Stimulated activated CD8-positive, alpha-beta memory T cell treated with anti-CD3 and anti-CD28 coated beads, Interleukin-12 subunit alpha, Interleukin-12 subunit beta, amount 100 ng/mL, for 4 hours (primary cell): Measurements from ENCODE around the gene PHACTR4.
"Not testable (repeated sequence)": the region's sequence is repeated elsewhere in the genome, so short reads cannot be mapped to it uniquely, and the experiment has no call there.

Experiments
- DNase-seq: peaks from one replicate; pipeline ENCODE4 v3.0.0-alpha.2; 2020; ENCODE audit warnings: low read depth

Gene PHACTR4

DNA sequence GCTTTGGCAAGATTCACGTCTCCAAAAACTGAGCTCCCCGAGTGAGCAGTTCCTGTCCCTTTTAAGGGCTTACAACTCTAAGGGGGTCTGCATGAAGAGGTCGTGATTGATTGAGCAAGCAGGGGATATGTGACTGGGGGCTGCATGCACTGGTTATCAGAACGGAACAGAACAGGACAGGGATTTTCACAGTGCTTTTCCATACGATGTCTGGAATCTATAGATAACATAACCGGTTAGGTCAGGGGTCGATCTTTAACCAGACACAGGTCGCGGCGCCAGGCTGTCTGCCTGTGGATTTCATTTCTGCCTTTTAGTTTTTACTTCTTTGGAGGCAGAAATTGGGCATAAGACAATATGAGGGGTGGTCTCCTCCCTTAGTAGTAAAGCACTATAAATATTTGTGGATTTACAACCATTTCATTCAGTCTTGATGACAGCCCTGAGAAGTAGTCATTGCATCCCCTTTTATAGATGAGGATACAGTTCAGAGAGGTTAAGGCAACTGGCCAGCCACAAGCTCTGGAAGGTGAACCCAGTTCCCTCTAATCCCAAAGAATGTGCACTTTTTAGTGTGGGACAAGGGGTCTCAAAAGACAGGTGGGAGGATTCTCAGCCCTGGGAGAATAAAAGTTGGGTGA is 155.6 kb downstream of the PHACTR4 start:
- DNase-seq, result not testable (repeated sequence)

DNA sequence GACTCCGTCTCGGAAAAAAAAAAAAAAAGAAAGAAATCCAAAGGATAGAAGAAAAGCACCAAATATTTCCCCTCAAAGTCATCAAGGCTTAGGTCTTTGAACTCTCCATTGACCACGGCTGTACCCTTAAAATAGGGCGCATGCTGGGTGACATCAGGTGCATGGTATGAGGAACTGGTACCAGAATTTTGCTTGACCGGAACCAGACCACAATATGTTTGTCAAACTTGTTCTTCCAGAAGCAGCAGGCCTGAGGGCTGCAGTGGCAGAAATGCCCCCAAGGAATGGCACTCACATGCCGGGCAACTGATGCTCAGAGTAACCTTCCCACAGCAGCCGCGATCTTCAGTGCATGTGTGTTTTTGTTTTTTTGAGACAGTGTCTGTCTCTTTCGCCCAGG is 157.3 kb downstream of the PHACTR4 start:
- no peak for DNase-seq

DNA sequence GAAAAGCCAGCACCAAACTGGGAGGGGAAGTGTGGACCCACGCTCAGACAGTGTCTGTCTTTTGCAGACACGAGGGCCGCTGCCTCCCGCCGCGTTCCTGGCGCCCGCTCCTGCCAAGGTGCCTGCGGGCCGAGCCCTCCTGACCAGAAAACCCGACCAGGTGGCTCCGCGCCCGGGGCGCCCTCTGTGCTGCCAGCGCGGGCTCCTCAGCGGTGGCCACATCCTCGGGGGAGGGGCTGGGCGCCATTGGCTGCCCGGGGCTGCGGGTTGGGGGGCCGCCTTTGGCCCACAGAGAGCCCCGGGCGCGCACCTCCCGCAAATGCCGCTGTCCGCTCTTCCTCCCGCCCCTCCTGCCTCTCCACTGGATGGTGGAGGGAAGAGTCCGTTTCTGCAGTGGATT is 160.9 kb downstream of the PHACTR4 start:
- DNase-seq, result no peak

DNA sequence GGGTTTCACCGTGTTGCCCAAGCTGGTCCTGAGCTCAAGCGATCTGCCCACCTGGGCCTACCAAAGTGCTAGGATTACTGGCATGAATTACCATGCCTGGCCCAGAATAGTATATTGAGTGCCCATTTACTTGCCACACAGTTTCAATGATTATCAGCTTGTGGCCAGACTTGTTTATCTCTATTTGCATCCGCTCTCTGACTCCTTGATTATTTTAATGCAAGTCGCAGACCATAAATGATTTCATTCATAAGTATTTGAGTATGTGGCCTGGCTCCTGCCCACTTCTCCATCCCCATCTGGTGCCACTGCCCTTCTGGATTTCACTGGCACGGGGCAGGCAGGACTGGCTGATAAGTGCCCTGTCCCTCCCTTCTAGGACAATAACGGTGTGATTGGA is 165.1 kb downstream of the PHACTR4 start:
- DNase-seq, result no peak

DNA sequence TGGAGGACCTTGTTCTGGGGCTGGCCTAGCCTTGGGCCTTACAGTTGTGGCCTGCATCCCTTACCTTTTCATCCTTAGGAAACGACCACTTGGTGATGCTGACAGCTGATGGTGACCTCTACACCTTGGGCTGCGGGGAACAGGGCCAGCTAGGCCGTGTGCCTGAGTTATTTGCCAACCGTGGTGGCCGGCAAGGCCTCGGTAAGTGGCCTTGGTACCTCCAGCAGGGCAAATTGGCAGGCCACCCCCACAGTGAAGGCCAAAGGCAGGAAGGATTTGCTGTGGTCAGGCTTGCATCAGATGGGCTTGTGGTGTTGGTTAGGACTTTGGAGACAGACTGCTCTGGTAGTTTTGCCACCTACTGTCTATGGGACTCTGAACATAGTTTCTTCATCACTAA is 165.6 kb downstream of the PHACTR4 start:
- DNase-seq, result no peak

DNA sequence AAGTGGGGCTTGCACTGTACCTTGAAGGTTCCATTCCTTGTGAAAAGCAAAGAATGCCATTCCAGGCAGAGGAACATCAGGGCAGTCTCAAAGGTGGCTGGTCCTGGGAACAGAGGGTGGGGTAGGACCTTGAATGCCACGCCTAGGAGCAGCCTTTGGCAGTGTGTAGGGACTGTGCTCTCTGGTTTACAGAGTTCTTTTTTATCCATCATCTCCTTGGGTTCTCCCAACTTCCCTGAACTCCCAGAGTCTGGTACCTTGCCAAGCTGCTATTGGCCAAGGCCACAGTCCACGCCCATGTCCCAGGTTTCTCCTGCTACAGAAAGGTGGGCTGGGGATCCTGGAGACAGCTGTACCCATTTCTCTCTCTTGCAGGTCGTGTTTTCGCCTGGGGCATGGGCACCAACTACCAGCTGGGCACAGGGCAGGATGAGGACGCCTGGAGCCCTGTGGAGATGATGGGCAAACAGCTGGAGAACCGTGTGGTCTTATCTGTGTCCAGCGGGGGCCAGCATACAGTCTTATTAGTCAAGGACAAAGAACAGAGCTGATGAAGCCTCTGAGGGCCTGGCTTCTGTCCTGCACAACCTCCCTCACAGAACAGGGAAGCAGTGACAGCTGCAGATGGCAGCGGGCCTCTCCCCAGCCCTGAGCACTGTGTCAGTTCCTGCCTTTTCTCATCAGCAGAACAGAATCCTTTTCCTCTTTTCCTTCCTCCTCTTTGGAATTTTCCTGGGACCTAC is 168.1 kb downstream of the PHACTR4 start:
- DNase-seq, result no peak

DNA sequence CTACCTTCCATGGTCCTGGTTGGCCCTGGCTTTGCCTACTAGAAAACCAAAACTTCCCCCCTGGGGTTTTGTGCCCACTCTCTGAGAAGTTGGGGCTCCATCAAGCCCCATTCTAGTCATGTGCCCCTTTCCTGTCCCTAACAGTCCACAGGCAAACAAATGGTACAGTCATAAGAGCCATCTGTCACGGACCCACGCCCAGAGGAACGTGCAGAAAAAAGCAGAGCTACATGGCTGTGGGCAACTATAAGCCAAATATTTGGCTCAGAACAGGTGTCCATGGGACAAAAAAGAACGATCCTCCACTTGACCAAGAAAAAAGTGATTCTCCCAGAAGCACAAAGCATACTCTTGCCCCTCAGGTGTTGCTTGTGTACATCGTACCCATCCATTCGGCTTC is 168.7 kb downstream of the PHACTR4 start:
- DNase-seq, result no peak

DNA sequence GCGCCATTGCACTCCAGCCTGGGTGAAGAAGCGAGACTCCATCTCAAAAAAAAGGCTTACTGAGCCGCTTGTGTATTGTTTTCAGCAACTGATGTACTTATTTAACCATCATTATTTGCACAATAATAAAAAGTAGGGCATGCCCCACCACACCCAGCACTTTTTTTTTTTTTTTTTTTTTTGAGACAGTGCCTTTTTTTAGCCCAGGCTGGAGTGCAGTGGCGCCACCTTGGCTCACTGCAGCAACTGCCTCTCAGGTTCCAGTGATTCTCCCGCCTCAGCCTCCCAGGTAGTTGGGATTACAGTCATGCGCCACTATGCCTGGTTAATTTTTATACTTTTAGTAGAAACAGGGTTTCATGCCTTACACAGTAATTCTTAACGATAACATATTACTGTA is 171.1 kb downstream of the PHACTR4 start:
- no peak for DNase-seq

DNA sequence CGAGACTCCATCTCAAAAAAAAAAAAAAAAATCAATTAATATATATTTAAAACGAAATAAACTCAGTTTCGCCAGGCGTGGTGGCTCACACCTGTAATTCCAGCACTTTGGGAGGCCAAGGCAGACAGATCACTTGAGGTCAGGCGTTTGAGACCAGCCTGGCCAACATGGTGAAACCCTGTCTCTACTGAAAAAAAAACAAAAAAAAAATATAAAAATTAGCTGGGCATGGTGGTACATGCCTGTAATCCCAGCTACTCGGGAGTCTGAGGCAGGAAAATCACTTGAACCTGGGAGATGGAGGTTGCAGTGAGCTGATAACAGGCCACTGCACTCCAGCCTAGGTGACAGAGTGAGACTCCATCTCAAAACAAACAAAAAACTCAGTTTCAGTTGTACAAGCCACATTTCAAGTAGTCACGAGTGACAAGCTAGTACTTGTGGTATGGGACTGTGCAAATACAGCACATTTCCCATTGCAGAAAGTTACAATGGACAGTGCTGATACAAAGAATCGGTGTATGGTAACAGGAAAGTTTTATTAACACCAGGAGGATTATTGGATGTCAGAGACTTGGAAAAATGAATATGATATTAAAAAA is 172.0 kb downstream of the PHACTR4 start:
- DNase-seq, result not testable (repeated sequence)

DNA sequence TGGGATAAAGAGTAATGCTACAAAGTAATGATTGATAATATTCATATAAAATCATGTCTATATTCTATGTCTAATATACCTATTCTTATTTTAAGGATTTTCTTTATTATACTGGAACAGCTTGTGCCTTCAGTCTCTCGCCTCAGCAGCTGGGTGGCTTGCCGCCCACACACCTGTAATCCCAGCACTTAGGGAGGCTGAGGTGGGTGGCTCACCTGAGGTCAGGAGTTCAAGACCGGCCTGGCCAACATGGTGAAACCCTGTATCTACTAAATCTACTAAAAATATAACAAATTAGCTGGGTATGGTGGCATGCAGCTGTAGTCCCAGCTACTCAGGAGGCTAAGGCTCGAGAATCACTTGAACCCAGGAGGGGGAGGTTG is 175.7 kb downstream of the PHACTR4 start:
- DNase-seq, result no peak

DNA sequence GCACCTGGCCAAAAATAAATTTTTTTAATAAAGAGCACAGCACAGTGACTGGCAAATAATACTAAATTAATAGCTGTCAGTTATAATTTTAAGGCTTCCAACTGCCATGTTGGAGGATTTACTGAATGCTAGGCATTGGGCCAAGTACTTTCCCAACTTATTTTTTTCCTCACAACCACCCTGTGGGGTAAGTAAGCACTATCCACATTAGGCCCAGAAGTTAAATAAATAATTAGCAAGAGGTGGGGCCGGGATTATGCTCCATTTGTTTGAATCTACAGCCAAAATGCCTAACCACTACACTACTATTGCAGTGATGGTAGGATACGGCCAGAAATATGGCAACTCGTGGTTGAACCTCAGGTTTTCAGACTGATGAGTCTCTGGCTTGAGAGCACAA is 178.8 kb downstream of the PHACTR4 start:
- DNase-seq, result no peak
